GM04504 (cell line): ENCODE results near the gene WWOX.

Experiments
- DNase-seq: peaks from one replicate; pipeline ENCODE4 v3.0.0-alpha.2; 2012; ENCODE audit warnings: low read depth

WWOX gene

GRCh38 chr16:78659216-78659615 is 559.8 kb downstream of the WWOX start:
- DNase-seq, result no peak

- DNase-seq, result no peak
Observed at GRCh38 chr16:78659668-78660217, 560.3 kb downstream of the WWOX start.

GRCh38 chr16:78660795-78661194 is 561.3 kb downstream of the WWOX start:
- no peak for DNase-seq

DNA sequence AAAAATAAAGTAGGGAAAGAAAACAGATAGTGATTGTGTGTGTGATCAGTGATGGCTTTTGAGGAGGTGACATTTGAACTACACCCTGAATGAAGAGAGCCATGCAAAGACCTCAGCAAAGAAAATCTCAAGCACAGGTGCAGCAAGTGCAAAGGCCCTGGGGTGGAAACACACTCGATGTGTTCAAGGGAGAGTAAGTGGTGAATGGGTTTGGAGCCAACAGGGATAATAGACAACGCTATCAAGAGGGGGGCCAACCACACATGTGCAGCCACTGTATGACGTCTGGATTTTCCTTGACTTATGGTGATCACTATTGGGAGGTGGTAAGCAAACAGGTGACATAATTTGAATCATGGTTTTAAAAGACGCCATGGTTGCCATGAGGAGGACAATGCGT is 564.2 kb downstream of the WWOX start:
- no peak for DNase-seq

GRCh38 chr16:78664811-78665772 is 565.6 kb downstream of the WWOX start:
- DNase-seq, result no peak

DNA sequence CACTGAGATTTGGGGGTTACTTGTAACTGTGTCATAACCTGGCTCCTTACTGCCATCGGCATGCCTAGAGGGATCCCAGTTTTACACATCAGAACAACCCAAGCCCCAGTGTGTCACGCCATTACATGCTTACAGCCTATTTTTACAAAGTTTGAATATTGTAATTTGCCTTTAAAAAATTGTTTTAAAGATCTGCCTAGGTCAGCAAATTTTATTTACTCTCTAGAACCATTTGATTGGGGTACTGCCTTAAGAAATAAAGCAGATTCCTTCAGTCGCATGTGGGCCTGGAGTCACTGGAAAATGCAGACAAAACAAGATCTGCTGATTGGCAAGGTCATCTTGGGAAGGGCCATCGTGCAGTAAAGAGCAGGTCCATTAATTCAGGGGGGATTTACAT is 566.9 kb downstream of the WWOX start:
- no peak for DNase-seq

GRCh38 chr16:78667675-78668074 is 568.2 kb downstream of the WWOX start:
- no peak for DNase-seq

GRCh38 chr16:78668393-78668792 is 568.9 kb downstream of the WWOX start:
- no peak for DNase-seq

- no peak for DNase-seq
Observed at GRCh38 chr16:78669994-78670393, 570.5 kb downstream of the WWOX start.

DNA sequence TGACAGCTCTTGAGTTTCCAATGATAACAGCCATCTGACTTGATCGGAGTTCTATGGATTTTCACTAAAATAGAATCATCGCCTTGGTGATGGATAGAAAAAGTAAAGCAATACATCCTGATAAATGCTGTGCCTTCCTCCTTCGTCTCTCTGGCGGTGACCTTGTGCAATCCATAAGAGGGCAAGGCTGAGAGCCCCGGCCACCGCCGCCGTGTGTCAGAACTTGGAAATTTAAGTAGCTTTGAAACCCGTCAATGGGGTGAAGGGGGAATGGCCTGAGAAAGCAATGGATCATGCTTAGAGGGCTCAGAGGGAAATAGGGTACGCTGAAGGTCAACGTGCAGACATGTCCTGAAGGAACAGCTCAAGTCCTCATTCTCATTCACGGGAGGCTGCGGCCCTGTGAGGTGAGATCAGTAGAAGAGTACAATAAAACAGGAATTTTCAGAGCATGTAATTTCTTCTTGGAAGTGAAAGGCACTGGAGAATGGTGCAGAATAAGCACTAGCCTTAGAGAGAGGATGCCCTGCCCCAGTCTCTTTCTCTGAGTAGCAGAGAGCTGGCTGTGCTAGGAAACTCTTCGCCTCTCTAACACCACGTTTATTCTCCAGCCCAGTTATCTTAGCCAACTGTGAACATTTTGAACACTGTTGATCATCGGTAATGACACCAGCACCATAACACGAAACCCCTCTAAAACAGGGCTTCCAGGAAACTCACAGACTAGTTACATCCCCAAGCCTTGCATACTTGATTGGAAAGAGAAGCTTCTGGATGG is 573.5 kb downstream of the WWOX start:
- no peak for DNase-seq

GRCh38 chr16:78673884-78674283 is 574.4 kb downstream of the WWOX start:
- DNase-seq, result no peak

DNA sequence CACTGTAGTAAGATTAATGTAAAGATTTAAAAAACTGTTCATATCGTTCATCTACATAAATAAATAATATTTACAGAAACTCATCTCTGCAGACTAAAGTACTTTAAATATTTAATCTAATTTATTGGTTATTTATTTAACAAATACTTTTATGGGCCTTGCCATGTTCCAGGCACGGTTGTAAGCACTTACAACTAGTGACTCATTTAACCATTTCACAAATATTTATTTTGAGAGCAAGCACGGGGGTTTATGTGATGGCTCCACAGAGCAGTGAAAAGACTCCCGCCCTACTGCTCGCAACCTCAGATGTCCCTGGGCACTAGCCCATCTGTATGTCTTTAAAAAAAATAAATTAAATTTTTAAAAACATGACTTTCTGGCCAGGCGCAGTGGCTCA is 575.9 kb downstream of the WWOX start:
- no peak for DNase-seq

GRCh38 chr16:78675951-78676792 is 576.7 kb downstream of the WWOX start:
- DNase-seq, result no peak

- DNase-seq, result no peak
Observed at GRCh38 chr16:78677181-78677731, 577.8 kb downstream of the WWOX start.

DNA sequence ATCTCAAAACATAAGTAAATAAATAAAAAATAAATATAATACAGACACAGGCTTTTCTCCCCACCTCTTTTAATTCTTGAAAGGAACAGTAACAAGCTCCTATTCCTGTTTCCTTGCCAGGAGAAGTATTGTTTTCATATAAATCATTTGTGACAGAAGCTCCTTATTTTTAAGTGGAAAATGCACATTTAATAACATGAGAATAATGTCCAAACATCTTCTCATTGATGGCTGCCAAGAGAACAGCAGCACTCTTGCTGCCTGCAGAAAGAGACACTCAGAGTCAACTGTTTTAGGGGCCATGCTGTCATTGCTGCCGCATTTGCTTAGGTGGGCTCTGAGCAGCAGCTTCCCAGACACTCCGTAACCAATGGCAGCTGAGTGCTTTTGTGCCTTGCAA is 580.1 kb downstream of the WWOX start:
- DNase-seq, result no peak

- no peak for DNase-seq
Observed at GRCh38 chr16:78681743-78682142, 582.3 kb downstream of the WWOX start.

DNA sequence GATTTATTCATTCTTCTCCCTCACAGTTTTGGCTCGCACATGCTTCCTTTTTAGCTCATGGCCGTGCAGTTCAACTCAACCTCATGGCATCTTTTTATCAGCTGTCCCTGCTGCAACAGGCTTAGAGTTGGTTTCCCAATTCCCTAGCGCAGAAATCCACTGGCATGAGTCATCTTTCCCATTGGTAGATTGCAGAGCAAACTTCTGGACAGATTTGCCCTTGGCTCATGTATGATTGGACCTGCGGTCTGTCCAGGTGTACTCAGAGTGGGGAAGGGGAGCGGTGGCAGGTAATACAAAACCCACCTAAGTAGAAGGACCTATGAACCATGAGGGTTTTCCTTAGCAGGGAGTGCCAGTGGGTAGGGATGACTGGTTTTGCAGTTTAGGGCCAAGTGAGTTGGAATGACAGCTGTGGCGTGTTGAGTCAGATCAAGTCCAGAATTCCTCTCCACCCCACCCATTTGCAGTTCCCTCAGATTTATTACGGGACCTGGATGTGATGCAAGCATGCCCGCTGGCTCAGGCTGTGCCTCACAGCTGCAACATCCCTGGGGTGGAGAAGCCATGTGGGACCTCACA is 584.7 kb downstream of the WWOX start:
- DNase-seq, result peak; percentile 88

DNA sequence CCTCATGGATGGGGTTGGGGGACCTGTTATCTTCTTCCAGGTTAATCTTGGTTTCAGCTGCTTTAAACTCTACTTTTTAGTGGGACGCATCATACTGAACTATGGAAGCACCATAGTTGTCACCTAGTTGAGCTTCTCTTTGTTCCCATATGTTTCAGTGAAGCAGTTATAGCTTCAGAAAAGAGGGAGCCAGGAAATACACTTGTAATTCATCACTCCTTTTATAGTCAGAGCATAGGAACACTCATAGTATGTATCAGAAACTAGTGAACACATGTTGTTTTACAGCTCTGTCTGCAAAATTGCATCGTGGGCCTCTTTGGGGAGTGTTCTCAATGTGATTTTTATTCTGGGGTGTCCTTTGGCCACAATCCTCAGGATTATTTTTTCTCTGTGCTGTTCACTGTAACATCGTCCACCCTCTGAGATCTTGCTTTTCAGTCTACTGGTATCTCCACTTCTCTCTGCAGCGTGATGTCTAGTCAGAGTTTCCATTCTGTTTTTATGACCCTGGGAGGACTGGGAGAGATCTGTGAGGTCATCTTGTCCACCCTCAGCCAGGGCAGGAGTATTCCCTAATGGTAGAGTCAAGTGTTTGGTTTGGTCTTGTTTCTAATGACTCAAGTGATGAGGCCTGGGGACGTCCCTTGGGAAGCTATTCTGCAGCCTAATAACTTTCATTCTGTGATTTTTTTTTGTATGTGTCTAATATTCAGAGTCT is 585.4 kb downstream of the WWOX start:
- DNase-seq, result peak; percentile 42

DNA sequence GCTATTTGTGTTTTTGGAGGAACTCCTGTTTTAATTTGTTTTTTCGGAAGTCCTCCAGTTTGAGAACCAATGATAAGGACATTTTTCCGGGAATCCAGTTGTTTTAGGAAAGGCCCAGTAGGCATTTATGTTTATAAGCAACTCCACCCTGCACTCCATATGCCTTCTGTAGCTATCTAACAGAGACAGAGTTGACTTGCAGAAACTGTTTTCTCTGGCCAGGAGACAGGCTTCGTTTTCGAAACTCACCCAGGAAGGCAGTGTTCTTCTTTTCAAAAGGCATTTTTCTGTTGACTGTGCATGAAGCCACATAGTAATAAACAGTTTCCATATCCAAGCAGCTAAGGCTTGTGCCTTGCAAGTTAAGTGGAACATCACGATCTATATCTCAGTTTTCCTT is 587.1 kb downstream of the WWOX start:
- DNase-seq, result no peak

DNA sequence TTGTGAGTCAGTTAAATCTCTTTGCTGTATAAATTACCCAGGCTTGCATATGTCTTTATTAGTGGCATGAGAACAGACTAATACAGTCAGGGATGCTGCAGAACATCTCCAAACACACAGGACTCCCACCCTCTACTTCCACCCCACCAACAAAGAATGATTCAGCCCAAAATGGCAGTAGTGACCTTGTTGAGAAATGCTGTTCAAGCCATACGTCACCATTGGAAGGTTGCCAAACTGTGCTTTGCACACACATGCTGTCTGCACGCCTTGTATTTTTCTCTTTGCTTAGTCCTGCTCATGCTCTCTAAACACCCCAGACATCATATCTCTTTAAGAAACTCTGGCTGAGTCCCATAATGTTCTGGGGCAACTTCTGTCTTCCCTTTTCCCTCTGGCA is 589.6 kb downstream of the WWOX start:
- no peak for DNase-seq

DNA sequence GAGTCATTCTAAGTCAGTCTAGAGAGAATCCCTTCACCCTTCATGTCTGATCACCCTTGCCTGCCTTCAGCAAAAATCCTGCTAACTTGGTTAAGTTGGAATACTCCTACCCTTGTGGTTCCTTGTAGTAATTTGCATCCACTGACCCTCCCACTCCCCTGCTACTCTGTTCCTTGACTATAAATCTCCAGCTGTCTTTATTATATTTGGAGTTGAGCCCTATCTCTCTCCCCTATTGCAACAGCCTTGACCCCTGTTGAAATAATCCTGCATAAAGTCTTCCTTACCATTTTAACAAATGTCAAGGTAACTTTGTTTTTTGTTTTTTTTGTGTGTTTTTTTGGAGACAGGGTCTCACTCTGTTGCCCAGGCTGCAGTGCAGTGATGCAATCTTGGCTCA is 590.1 kb downstream of the WWOX start:
- no peak for DNase-seq
